AG10803 (cell line): ENCODE measurements around the gene SLC25A44.

ENCODE experiments used
- DNase-seq: peaks from one replicate; pipeline ENCODE4 v3.0.0; 2010; ENCODE audit warnings: low read depth
- H3K4me3 ChIP-seq: 2 replicates; pipeline ENCODE4 v1.5.1; 2011; ENCODE audit warnings: mild to moderate bottlenecking, low read length, control low read depth
- TF ChIP-seq, protein P1 (sequence below): conservative IDR thresholded peaks from 2 replicates; pipeline ENCODE4 v1.5.1; 2011; ENCODE audit warnings: mild to moderate bottlenecking, low read length, control low read depth, inconsistent platforms

SLC25A44 gene

DNA sequence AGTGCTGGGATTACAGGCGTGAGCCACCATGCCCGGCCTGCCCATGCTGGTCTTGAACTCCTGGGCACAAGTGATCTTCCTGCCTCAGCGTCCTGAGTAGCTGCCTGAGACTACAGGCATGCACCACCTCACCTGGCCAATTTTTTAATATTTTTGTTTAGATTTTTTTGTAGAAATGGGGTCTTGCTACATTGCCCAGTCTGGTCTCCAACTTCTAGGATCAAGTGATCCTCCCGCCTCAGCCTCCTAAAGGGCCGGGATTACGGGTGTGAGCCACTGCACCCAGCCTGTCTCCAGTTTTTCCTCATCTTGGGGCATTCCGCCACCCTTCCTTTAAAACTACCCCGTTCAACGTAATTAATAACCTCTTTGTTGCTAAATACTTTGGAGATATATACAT, 26.3 kb downstream of the SLC25A44 start:
- H3K4me3 ChIP-seq = no peak overlapping the region
- DNase-seq = no peak
- TF ChIP-seq, protein P1, sequence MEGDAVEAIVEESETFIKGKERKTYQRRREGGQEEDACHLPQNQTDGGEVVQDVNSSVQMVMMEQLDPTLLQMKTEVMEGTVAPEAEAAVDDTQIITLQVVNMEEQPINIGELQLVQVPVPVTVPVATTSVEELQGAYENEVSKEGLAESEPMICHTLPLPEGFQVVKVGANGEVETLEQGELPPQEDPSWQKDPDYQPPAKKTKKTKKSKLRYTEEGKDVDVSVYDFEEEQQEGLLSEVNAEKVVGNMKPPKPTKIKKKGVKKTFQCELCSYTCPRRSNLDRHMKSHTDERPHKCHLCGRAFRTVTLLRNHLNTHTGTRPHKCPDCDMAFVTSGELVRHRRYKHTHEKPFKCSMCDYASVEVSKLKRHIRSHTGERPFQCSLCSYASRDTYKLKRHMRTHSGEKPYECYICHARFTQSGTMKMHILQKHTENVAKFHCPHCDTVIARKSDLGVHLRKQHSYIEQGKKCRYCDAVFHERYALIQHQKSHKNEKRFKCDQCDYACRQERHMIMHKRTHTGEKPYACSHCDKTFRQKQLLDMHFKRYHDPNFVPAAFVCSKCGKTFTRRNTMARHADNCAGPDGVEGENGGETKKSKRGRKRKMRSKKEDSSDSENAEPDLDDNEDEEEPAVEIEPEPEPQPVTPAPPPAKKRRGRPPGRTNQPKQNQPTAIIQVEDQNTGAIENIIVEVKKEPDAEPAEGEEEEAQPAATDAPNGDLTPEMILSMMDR = no peak

DNA sequence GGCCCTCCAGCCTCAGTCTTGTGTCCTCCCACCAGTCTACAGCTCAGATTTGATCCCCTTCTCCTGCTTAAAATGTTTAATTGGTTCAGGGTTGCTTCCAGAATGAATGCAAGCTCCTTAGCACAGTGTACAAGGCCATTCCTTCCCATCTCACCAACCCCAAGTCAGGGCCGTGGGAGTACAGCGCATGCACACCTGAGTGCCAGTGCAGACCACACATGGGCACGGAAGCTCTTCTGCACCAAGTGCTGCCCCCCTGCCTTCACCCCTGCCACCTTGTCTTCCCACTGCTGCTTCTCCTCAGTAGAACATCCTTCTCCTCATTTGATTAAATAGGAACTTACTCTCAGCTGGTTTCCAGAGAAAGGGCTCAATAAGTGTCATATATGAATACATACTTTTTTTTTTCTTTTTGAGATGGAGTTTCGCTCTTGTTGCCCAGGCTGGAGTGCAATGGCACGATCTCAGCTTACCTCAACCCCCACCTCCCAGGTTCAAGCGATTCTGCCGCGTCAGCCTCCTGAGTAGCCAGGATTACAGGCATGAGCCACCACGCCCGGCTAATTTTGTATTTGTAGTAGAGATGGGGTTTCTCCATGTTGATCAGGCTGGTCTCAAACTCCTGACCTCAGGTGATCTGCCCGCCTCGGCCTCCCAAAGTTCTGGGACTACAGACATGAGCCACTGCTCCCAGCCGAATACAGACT, 28.2 kb downstream of the SLC25A44 start:
- H3K4me3 ChIP-seq = no peak overlapping the region
- no peak for DNase-seq
- TF ChIP-seq, protein P1 = no peak

DNA sequence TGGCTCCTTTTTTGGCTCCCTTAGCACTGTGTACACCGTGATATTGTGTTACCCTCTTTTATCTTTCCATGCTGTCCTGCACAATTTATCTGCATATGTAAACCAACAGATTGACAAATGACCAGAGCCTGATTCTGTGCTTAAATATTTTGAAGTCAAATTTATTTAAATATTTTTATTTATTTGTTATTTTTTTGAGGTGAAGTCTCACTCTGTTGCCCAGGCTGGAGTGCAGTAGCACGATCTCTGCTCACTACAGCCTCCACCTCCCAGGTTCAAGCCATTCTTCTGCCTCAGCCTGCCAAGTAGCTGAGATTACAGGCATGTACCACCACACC, 31.7 kb downstream of the SLC25A44 start:
- no peak overlapping the region for H3K4me3 ChIP-seq
- DNase-seq = no peak
- TF ChIP-seq, protein P1 = no peak

DNA sequence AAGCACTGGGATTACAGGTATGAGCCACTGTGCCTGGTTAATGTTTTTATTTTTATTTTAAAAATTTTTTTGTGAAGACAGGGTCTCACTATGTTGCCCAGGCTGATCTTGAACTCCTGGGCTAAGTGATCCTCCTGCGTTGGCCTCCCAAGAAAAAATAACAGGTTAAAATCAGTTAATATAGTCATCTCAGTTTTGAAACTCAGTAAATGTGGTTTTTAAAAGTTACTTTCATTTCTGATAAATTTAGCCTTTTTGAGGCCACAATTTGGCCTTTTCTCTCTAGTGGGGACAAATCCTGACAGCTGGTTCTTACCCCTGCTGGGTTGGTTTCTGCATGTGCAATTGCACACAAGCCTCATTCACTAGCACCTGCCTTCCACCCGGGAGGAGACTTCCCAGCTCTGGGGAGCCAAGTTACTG, 32.2 kb downstream of the SLC25A44 start:
- H3K4me3 ChIP-seq = no peak overlapping the region
- TF ChIP-seq, protein P1 = no peak

DNA sequence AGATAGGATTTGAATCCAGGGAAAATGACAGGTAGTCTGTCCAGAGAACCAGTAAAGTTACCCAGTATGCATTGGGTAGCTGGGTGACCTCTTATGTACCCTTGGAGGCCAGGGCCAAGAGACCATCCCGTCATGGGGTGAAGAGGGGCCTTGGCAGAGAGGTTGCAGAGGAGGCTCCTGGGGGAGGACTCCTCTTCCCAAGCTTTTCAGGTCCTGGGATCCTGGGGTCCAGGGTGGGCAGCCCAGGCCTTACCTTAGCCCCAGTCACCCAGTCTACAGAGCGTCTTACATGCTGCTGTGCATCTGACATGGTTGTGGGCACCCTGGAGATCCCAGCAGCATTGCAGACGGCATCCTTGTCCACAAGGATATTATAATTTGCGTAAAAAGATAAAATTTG, 32.9 kb downstream of the SLC25A44 start:
- no peak for DNase-seq
- no peak overlapping the region for H3K4me3 ChIP-seq
- TF ChIP-seq, protein P1 = no peak

More for the DNA sequence above, 32.2 kb downstream of the SLC25A44 start:
- DNase-seq = no peak

DNA sequence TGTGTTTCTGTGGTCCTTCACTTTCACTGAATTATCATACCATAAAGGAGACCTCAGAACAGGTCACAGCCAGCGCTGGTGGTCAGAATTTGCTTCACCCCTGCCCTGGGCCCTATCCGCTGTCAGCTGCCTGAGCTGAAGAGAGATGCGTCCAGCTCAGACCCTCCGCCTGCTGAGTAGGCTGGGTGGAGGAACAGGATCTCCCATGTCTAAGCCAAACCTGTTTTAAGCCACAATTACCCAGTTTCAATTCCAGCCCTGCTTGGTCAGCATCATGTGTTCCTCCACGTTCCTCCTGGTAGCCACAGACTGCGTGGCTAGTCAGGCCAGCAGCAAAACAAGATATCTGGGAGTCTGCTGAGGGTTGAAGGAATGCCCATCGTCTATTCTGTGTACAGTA, 34.6 kb downstream of the SLC25A44 start:
- no peak for DNase-seq
- no peak overlapping the region for H3K4me3 ChIP-seq

More for the DNA sequence above, 34.6 kb downstream of the SLC25A44 start:
- TF ChIP-seq, protein P1 = no peak
